Neural progenitor cell (in vitro differentiated cells): ENCODE results near the gene CYSTM1. TPM values are rescaled to one million over a fixed set of nuclear protein-coding genes. Genes with fewer than 3 reads are reported as not detected.

ENCODE experiments used
- DNase-seq: peaks from one replicate; pipeline ENCODE4 v3.0.0-alpha.2; 2016; ENCODE audit warnings: low spot score
- H2AFZ ChIP-seq: fragments of 200-600 bp; sonication (generic); replicated peaks from 2 replicates; pipeline ENCODE4 v1.6.1; 2016; ENCODE audit warnings: antibody characterized with exemption
- H3F3A ChIP-seq: fragments of 200-600 bp; sonication (generic); 2 replicates; pipeline ENCODE4 v1.6.1; 2016; ENCODE audit warnings: antibody characterized with exemption, low read depth
- H3K27ac ChIP-seq: fragments of 200-600 bp; sonication (generic); 2 replicates; pipeline ENCODE4 v1.5.1; 2016; ENCODE audit warnings: mild to moderate bottlenecking
- H3K27me3 ChIP-seq: fragments of 200-600 bp; sonication (generic); 2 replicates; pipeline ENCODE4 v1.6.1; 2016; ENCODE audit warnings: mild to moderate bottlenecking, moderate library complexity
- H3K36me3 ChIP-seq: fragments of 200-600 bp; sonication (generic); 2 replicates; pipeline ENCODE4 v1.5.1; 2016
- H3K4me1 ChIP-seq: fragments of 200-600 bp; sonication (generic); 2 replicates; pipeline ENCODE4 v1.6.1; 2016; ENCODE audit warnings: mixed run types
- H3K4me2 ChIP-seq: fragments of 200-600 bp; sonication (generic); 2 replicates; pipeline ENCODE4 v1.6.1; 2016
- H3K4me3 ChIP-seq: fragments of 200-600 bp; sonication (generic); 2 replicates; pipeline ENCODE4 v1.5.1; 2016
- H3K79me2 ChIP-seq: fragments of 200-600 bp; sonication (generic); 2 replicates; pipeline ENCODE4 v1.6.1; 2016; ENCODE audit warnings: low read depth
- H3K9ac ChIP-seq: fragments of 200-600 bp; sonication (generic); 2 replicates; pipeline ENCODE4 v1.6.1; 2016
- H3K9me3 ChIP-seq: fragments of 200-600 bp; sonication (generic); 2 replicates; pipeline ENCODE4 v1.5.1; 2016; ENCODE audit warnings: low read depth
- H4K20me1 ChIP-seq: fragments of 200-600 bp; sonication (generic); 2 replicates; pipeline ENCODE4 v1.6.1; 2016; ENCODE audit warnings: low read depth
- H3K27ac Mint-ChIP-seq: 3 replicates; pipeline ENCODE4 v1.8.0; 2021; ENCODE audit warnings: mixed read lengths
- H3K27me3 Mint-ChIP-seq: 2 replicates; pipeline ENCODE4 v1.8.0; 2022; ENCODE audit warnings: low read depth, mild to moderate bottlenecking, inconsistent platforms, moderate library complexity, mixed read lengths; ENCODE audit not compliant: insufficient read depth
- H3K36me3 Mint-ChIP-seq: 3 replicates; pipeline ENCODE4 v1.8.0; 2021; ENCODE audit warnings: mixed read lengths
- H3K4me1 Mint-ChIP-seq: 3 replicates; pipeline ENCODE4 v1.8.0; 2021; ENCODE audit warnings: mixed read lengths
- H3K4me3 Mint-ChIP-seq: 3 replicates; pipeline ENCODE4 v1.8.0; 2021; ENCODE audit warnings: mild to moderate bottlenecking, moderate library complexity, mixed read lengths
- H3K9me3 Mint-ChIP-seq: 3 replicates; pipeline ENCODE4 v1.8.0; 2020; ENCODE audit warnings: mixed read lengths
- EZH2 ChIP-seq: fragments of 200-600 bp; sonication (generic); IDR thresholded peaks from 2 replicates; pipeline ENCODE4 v1.6.1; 2017; ENCODE audit warnings: antibody characterized with exemption, mild to moderate bottlenecking, moderate library complexity
- EZH2phosphoT487 ChIP-seq: fragments of 200-600 bp; sonication (generic); IDR thresholded peaks from 2 replicates; pipeline ENCODE4 v1.6.1; 2017; ENCODE audit warnings: antibody characterized with exemption
- total RNA-seq: library from RNA; depleted of rRNA; stranded (reverse); fragments of >200 nt; gene quantifications from 2 replicates; pipeline ENCODE4 v1.2.3, GENCODE V29; 2015; ENCODE audit warnings: low replicate concordance
- TF ChIP-seq, protein P1 (sequence below): fragments of 200-600 bp; sonication (generic); IDR thresholded peaks from 2 replicates; pipeline ENCODE4 v1.5.1; 2017; ENCODE audit warnings: antibody characterized with exemption, mild to moderate bottlenecking

CYSTM1 gene
- total RNA-seq, 1 donor from 2014 or later = 8.9 TPM

DNA sequence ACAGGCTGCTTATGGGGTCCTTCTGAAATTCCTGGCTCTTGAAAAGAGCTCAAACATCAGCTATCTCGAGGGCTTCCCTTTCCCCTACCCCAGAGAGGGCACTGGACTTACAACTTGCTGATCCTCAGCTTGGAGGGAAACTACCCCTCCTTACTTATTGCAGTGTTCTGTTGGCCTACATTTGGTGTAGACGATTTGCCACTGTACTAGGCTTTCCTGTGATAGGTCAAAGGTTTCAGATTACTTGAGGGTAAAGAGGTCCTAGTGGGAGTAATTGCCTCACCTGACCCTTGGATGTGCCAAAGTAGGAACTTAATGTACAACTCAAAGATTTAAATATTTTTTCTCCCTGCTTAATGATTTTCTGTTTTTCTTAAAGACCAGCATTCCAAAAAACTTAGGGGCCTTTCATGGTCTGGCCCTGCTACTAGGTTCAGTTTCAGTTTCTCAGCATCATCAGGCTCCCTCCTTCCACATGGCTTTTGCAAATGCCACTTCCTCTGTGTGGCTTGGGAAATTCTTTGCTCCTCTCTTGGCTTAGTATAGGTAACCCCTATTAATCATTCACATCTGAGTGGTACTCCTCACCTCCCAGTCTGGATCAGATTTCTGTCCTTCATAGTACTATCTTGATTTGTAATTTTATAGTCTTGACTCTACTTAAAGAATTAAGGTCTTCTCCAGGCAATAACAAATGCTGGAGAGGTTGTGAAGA is 32.4 kb downstream of the CYSTM1 start:
- H3K79me2 ChIP-seq = no peaks in the 10 kb centered on the region
- H2AFZ ChIP-seq = no peak overlapping the region
- Mint-ChIP-seq H3K4me3 (no peak overlapping the region), H3K36me3 (no peaks in the 10 kb centered on the region), H3K9me3 (no peaks in the 10 kb centered on the region), H3K4me1 (peaks cover 9% of the 10 kb centered on the region), H3K27me3 (no peaks in the 10 kb centered on the region), H3K27ac (no peak overlapping the region)
- H3F3A ChIP-seq = no peaks in the 10 kb centered on the region
- DNase-seq = no peak
- no peaks in the 10 kb centered on the region for H3K36me3 ChIP-seq
- H3K4me3 ChIP-seq = no peak overlapping the region
- H3K27me3 ChIP-seq = no peaks in the 10 kb centered on the region
- H3K27ac ChIP-seq = no peak overlapping the region
- no peak overlapping the region for H3K4me2 ChIP-seq
- no peaks in the 10 kb centered on the region for H3K9me3 ChIP-seq
- H3K9ac ChIP-seq = no peak overlapping the region
- H3K4me1 ChIP-seq = peaks cover 13% of the 10 kb centered on the region
- TF ChIP-seq, protein P1, sequence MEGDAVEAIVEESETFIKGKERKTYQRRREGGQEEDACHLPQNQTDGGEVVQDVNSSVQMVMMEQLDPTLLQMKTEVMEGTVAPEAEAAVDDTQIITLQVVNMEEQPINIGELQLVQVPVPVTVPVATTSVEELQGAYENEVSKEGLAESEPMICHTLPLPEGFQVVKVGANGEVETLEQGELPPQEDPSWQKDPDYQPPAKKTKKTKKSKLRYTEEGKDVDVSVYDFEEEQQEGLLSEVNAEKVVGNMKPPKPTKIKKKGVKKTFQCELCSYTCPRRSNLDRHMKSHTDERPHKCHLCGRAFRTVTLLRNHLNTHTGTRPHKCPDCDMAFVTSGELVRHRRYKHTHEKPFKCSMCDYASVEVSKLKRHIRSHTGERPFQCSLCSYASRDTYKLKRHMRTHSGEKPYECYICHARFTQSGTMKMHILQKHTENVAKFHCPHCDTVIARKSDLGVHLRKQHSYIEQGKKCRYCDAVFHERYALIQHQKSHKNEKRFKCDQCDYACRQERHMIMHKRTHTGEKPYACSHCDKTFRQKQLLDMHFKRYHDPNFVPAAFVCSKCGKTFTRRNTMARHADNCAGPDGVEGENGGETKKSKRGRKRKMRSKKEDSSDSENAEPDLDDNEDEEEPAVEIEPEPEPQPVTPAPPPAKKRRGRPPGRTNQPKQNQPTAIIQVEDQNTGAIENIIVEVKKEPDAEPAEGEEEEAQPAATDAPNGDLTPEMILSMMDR = no peak
- TF ChIP-seq EZH2 (no peak), EZH2phosphoT487 (no peak)
- no peaks in the 10 kb centered on the region for H4K20me1 ChIP-seq

DNA sequence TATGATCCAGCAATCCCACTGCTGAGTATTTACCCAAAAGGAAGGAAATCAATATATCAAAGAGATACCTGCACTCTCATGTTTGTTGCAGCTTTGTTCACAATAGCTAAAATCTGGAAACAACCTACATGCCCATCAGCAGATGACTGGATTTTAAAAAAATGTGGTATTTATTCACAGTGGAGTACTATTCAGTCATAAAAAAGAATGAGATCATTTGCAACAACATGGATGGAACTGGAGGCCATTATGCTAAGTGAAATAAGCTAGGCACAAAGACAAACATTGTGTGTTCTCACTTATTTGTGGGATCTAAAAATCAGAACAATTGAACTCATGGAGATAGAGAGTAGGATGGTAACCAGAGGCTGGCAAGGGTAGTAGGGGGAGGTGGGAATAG is 33.1 kb downstream of the CYSTM1 start:
- no peaks in the 10 kb centered on the region for H3K9me3 Mint-ChIP-seq

DNA sequence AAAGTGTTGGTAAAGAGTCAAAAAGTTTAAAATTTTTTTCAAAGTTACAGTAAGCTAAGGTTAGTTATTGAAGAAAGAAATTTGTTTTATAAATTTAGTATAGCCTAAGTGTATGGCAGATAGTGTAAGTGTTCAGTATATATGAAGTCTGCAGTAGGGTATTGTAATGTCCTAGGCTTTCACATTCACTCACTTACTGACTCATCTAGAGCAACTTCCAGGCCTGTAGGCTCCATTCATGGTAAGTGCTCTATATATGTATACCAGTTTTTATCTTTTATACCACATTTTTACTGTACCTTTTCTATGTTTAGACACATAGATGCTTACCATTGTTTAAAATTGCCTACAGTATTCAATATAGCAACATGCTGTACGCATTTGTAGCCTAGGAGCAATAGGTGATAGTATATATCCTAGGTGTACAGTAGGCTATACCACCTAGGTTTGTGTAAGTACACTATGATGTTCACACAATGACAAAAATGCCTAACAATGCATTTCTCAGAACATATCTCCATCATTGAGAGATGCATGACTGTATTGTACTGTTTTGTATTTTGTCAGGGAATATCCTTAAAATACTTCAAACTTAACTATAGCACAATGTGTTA is 38.5 kb downstream of the CYSTM1 start:
- Histone ChIP-seq H3K36me3 (no peaks in the 10 kb centered on the region), H3F3A (no peaks in the 10 kb centered on the region), H3K27me3 (no peaks in the 10 kb centered on the region), H3K4me1 (no peaks in the 10 kb centered on the region), H2AFZ (no peak overlapping the region), H3K9ac (no peak overlapping the region), H3K9me3 (no peaks in the 10 kb centered on the region), H3K4me2 (no peak overlapping the region), H3K27ac (no peak overlapping the region), H4K20me1 (no peaks in the 10 kb centered on the region), H3K79me2 (no peaks in the 10 kb centered on the region), H3K4me3 (no peak overlapping the region)
- TF ChIP-seq EZH2 = no peak
- no peak for TF ChIP-seq EZH2phosphoT487
- TF ChIP-seq, protein P1 = no peak
- Mint-ChIP-seq H3K27me3 (no peaks in the 10 kb centered on the region), H3K36me3 (no peaks in the 10 kb centered on the region), H3K27ac (no peak overlapping the region), H3K4me1 (no peaks in the 10 kb centered on the region), H3K4me3 (no peak overlapping the region), H3K9me3 (no peaks in the 10 kb centered on the region)
- no peak for DNase-seq

More for the DNA sequence above, 33.1 kb downstream of the CYSTM1 start:
- H3K36me3 ChIP-seq = no peaks in the 10 kb centered on the region
- no peaks in the 10 kb centered on the region for H3K9me3 ChIP-seq
- H3K27ac ChIP-seq = no peak overlapping the region
- H3K4me1 ChIP-seq = peaks cover 13% of the 10 kb centered on the region
- H3K4me2 ChIP-seq = no peak overlapping the region
- Mint-ChIP-seq H3K4me1 (peaks cover 9% of the 10 kb centered on the region), H3K27ac (no peak overlapping the region), H3K27me3 (no peaks in the 10 kb centered on the region), H3K36me3 (no peaks in the 10 kb centered on the region), H3K4me3 (no peak overlapping the region)
- H4K20me1 ChIP-seq = no peaks in the 10 kb centered on the region
- H3K4me3 ChIP-seq = no peak overlapping the region
- H2AFZ ChIP-seq = no peak overlapping the region
- H3F3A ChIP-seq = no peaks in the 10 kb centered on the region
- H3K9ac ChIP-seq = no peak overlapping the region
- H3K79me2 ChIP-seq = no peaks in the 10 kb centered on the region
- TF ChIP-seq EZH2phosphoT487 (no peak), EZH2 (no peak)
- no peaks in the 10 kb centered on the region for H3K27me3 ChIP-seq
- no peak for DNase-seq

DNA sequence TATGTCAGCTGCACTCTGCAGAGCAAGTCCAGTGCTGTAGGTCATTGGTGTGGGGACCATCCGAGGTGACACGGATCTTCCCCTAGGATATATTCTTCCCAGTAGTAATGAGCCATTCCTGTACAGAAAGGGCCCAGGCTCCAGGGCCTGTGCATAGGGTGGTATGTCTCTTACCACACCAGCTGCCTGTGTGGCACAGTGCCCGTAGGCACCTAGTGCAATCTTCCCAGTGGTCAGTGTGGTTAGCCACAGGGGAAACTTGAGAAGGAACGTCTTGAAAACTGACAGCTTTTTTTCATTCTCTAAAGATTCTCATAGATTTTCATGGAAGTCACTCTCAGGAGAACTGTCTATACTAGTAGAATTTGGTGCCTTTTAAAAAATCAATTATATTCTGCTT is 39.8 kb downstream of the CYSTM1 start:
- Mint-ChIP-seq H3K4me1 (peaks cover 10% of the 10 kb centered on the region), H3K4me3 (no peak overlapping the region), H3K27ac (no peak overlapping the region), H3K36me3 (no peaks in the 10 kb centered on the region), H3K9me3 (no peaks in the 10 kb centered on the region), H3K27me3 (no peaks in the 10 kb centered on the region)
- Histone ChIP-seq H3K36me3 (no peaks in the 10 kb centered on the region), H2AFZ (no peak overlapping the region), H3F3A (peaks cover 5% of the 10 kb centered on the region), H4K20me1 (no peaks in the 10 kb centered on the region), H3K4me2 (no peak overlapping the region), H3K27me3 (no peaks in the 10 kb centered on the region), H3K4me3 (no peak overlapping the region), H3K9ac (no peak overlapping the region), H3K9me3 (no peaks in the 10 kb centered on the region), H3K4me1 (peaks cover 10% of the 10 kb centered on the region), H3K79me2 (no peaks in the 10 kb centered on the region), H3K27ac (no peak overlapping the region)
- TF ChIP-seq, protein P1 = no peak
- no peak for TF ChIP-seq EZH2
- no peak for TF ChIP-seq EZH2phosphoT487
- no peak for DNase-seq
